ENCODE data around the gene RALGAPA2. TPM values are rescaled to one million over a fixed set of nuclear protein-coding genes. Genes with fewer than 3 reads are reported as not detected.

The RALGAPA2 gene
- total RNA-seq, 1 donor from 2014 or later, result 24.8 TPM

DNA sequence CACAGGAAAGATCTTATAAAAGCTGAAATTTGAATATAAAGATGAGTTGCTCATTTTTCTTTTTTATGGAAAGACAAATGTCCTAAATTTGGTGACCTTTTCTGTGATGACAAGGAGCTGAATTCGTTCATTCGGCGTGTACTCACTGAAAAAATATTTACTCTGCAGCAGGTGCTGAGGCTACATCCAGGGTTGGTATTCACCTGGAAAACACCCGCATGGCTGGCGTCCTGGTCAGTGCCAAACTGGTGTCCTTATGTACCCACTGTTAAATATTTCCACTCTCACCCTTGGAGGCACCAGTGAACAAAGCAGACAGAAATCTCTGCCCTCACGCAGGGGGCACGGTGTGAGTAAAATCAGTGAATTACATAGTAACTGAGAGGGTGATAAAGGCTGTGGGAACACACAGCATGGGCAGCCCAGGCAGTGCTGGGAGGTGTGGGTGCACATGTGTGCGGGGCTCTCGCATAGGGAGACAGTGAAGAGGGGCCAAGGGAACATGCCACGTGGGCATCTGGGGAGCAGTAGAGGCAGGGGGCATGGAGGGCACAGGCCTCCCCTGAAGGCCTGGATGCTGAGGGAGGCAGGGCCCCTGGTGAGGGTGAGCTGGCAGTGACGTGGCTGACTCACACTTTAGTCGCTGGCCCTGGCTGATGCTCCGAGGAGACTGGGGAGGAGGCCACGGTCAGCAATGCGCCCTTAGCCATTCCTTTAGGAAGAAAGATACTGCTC lies 254.9 kb downstream of the RALGAPA2 start:
- H3K27me3 ChIP-seq (ENCODE audit: control insufficient read depth, insufficient read depth, low read length), result no peaks in the 10 kb centered on the region
- H3K4me3 ChIP-seq (ENCODE audit: low read depth, low read length), result no peak overlapping the region
- no peaks in the 10 kb centered on the region for H3K36me3 ChIP-seq (ENCODE audit: control insufficient read depth, insufficient read depth, low read length)
- TF ChIP-seq, protein P1, sequence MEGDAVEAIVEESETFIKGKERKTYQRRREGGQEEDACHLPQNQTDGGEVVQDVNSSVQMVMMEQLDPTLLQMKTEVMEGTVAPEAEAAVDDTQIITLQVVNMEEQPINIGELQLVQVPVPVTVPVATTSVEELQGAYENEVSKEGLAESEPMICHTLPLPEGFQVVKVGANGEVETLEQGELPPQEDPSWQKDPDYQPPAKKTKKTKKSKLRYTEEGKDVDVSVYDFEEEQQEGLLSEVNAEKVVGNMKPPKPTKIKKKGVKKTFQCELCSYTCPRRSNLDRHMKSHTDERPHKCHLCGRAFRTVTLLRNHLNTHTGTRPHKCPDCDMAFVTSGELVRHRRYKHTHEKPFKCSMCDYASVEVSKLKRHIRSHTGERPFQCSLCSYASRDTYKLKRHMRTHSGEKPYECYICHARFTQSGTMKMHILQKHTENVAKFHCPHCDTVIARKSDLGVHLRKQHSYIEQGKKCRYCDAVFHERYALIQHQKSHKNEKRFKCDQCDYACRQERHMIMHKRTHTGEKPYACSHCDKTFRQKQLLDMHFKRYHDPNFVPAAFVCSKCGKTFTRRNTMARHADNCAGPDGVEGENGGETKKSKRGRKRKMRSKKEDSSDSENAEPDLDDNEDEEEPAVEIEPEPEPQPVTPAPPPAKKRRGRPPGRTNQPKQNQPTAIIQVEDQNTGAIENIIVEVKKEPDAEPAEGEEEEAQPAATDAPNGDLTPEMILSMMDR (IDR thresholded peaks at IDR 0.05; ENCODE audit: insufficient read depth, low read length, poor library complexity, severe bottlenecking), result no peak
- DNase-seq (ENCODE audit: low read depth), result no peak

DNA sequence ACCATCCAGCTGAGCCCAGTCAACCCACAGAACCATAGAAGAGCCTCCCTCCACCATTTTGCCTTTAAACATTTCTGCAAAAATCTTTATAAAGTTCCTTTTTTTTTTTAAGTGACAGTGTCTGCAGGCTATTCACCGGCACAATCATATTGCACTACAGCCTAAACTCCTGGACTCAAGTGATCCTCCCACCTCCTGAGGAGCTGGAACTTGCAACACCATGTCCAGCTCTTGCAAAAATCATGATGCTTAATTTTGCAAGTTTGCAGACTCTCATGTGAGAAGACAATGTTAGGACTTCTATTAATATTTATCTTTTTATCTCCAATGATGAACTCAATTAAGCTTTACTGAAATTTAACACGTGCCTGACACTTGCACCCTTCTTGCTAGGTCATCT lies 255.7 kb downstream of the RALGAPA2 start:
- TF ChIP-seq, protein P1 (IDR thresholded peaks at IDR 0.05; ENCODE audit: insufficient read depth, low read length, poor library complexity, severe bottlenecking), result no peak
- DNase-seq (ENCODE audit: low read depth), result no peak
- no peaks in the 10 kb centered on the region for H3K27me3 ChIP-seq (ENCODE audit: control insufficient read depth, insufficient read depth, low read length)
- H3K36me3 ChIP-seq (ENCODE audit: control insufficient read depth, insufficient read depth, low read length), result no peaks in the 10 kb centered on the region
- H3K4me3 ChIP-seq (ENCODE audit: low read depth, low read length), result no peak overlapping the region

DNA sequence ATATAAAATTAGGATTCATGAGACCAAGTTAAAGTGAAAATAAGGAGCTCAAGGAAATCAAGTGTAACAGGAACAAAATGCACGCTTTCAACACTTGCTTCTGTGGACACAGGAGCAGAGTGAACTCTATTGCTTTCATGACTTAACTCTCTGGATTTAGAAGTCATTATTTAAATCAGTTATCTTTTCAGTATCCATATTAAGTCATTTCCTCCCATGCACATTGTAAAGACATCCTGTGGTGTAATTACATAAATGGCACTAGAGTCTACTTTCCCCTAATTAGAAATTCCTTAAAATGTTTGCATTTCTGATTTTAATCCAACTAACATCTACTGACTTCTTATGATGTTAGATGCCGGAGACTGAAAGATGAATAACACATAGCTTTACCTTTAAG lies 256.5 kb downstream of the RALGAPA2 start:
- no peaks in the 10 kb centered on the region for H3K36me3 ChIP-seq (ENCODE audit: control insufficient read depth, insufficient read depth, low read length)
- TF ChIP-seq, protein P1 (IDR thresholded peaks at IDR 0.05; ENCODE audit: insufficient read depth, low read length, poor library complexity, severe bottlenecking), result no peak
- DNase-seq (ENCODE audit: low read depth), result no peak
- H3K4me3 ChIP-seq (ENCODE audit: low read depth, low read length), result no peak overlapping the region
- no peaks in the 10 kb centered on the region for H3K27me3 ChIP-seq (ENCODE audit: control insufficient read depth, insufficient read depth, low read length)

DNA sequence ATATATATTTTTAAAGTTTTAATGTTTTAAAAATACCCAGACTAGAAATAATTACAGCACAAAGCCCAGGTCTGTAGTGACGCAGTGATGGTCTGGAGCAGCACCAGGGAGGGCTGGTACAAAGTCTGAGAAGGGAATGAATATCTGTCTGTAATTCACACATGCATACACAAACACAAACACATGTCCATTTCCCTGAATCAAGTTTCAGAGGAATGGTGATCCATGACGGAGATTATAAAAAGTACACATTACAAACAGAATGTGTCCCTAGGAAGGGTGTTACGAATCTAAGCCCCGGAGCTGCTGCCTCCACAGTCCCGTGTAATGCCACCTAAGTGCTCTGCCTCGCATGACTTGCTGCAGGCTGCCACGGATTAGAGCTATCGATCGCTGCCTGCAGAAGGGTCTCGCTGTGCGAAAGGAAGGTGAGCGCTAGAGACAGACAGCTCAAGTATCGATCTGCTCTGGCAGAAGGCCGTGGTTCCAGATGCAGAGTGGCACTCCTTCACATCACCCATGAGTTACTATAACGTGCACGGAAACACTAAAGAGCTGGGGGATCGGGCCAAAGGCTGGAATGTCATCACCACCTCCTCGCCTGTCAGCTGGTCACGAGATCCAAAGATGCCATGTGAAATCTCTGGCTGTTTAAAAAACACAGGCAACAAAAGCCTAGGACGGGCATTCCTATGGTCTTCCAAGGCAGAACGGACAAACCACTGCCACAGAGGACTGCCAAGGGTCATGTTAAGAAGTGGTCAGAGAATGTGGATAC lies 257.4 kb downstream of the RALGAPA2 start:
- no peak for DNase-seq (ENCODE audit: low read depth)
- Histone ChIP-seq H3K36me3 (ENCODE audit: control insufficient read depth, insufficient read depth, low read length) (no peaks in the 10 kb centered on the region), H3K27me3 (ENCODE audit: control insufficient read depth, insufficient read depth, low read length) (no peaks in the 10 kb centered on the region), H3K4me3 (ENCODE audit: low read depth, low read length) (no peak overlapping the region)
- TF ChIP-seq, protein P1 (IDR thresholded peaks at IDR 0.05; ENCODE audit: insufficient read depth, low read length, poor library complexity, severe bottlenecking), result no peak

DNA sequence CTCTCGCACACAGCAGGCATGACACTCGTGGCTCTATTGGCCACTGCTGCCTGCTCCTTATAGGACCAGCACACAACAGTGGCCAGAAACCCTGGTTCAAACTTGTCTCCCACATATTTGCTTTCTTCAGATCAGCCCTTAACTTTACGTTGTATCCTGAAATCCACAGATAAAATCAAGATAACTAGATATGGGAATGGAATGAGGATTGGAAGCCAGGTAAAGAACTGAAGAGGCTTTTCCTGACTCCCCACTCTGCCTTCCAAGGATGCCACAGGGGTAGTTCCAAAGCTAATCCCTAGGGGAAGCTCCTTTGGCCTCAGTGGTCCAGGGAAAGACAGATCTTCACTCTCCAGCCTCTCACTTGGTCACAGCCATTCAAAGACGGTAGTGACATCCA lies 258.1 kb downstream of the RALGAPA2 start:
- Histone ChIP-seq H3K27me3 (ENCODE audit: control insufficient read depth, insufficient read depth, low read length) (no peaks in the 10 kb centered on the region), H3K36me3 (ENCODE audit: control insufficient read depth, insufficient read depth, low read length) (no peaks in the 10 kb centered on the region), H3K4me3 (ENCODE audit: low read depth, low read length) (no peak overlapping the region)
- no peak for DNase-seq (ENCODE audit: low read depth)
- TF ChIP-seq, protein P1 (IDR thresholded peaks at IDR 0.05; ENCODE audit: insufficient read depth, low read length, poor library complexity, severe bottlenecking), result no peak
